Endometrial microvascular endothelial cells (primary cell): ENCODE results near the gene ADGRD1. TPM values are rescaled to one million over a fixed set of nuclear protein-coding genes. Genes with fewer than 3 reads are reported as not detected.

ENCODE experiments used
- in situ Hi-C: cut with HindIII; loops from 2 replicates; pipeline ENCODE4 v1.10.0; 2017; ENCODE audit warnings: low sequenced_read_pairs, low pct_unique_long_range_greater_than_20kb; ENCODE audit errors: inconsistent ontology term
- total RNA-seq: library from RNA; depleted of rRNA; stranded (reverse); fragments of >200 nt; gene quantifications from one replicate; pipeline ENCODE4 v1.2.3, GENCODE V29; 2015; ENCODE audit errors: inconsistent ontology term

The ADGRD1 gene
- total RNA-seq, 1 donor from 2014 or later = not detected

DNA sequence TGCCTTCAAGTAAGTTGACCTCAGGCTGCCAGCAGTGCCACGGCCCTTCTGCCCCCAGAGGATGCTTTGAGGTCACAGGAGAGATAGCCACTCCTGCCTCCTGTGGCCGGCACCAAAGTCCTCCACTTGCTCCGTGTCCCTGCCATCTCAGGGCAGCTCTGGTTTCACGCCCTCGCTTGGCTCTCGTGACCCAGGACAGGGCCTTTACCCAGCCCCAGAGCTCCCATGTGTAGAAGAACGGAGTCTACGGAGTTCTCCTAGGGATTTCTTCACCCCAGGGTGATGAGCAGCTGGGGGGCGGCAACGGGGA is 178.1 kb downstream of the ADGRD1 start:
- in situ Hi-C loops = no loop called here

DNA sequence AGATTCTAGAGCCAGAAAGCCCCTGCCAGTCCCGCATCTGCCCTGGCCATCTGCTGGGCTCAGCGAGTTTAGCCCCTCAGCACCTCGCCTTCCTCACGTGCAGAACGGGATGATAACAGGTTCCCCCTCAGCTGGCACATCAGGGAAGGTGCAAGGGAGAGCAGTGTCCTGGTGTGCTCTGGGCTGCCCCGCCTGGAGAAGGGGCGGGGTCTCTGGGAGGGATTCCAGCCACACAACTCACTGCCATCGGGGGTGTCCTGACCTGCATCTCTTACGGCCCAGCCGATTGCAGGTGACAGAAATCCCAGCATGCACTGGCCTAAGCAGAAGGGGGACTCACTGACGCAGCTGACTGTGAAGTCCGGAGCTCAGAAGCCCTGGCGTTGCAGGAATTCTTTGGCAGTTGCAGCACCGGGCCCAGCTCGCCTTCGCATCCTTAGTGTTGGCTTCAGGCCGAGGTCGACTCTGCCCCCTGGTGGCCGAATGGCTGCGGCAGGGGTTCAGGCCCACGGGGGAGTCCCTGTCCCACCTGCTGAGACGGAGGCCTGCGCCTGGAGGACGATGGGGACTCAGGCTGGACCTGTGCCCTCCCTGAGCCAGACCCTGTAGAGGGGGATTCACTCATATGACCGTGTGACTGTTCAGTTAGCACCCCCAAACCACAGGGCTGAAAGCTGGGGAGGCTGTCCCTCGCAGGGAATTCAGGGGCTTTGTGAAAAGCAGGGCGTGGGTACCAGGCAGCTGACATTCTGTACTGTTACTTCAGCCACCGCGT is 178.6 kb downstream of the ADGRD1 start:
- in situ Hi-C loops = no loop called here

DNA sequence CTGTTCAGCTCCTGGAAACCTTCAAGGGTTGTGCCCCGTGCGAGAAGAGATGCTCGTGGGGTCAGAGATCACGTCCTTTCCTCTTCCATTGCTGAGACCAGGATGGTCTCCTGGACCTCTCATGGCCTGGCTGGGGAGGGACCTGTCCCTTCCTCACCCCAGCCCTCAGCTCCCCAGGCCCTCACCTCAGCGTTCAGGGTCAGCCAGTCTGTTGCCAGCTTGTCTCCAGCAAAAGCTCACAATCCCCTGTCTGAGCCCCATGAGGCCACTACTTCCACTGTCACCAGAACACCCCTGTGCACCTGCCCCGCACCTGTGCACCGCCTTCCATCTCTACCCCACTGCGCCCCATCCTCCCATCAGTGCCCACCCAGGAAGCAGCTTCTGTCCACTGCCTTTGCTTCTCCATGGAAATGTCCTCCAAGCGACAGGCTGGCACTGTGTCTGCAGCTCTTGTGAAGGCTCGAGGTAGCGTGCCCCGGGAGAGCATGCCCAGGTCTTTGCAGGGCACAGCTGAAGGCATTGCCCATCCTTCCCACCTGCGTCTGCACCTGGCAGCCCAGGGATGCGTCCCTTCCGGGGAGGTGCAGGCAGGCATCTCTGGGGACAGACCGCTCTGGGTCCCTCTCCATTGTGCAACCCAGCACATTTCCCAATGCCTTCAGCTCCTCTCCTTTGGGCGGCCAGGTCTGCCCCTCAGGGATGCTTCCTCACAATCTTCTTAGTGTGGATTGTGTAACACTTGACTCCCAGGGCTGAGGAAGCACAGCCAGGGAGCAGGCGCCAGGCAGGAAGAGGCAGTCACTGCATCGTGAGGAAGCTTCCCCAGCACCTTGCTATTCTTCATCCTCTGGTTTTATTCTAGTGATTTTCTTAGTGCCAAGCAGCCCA is 179.6 kb downstream of the ADGRD1 start:
- in situ Hi-C loops = no loop called here

DNA sequence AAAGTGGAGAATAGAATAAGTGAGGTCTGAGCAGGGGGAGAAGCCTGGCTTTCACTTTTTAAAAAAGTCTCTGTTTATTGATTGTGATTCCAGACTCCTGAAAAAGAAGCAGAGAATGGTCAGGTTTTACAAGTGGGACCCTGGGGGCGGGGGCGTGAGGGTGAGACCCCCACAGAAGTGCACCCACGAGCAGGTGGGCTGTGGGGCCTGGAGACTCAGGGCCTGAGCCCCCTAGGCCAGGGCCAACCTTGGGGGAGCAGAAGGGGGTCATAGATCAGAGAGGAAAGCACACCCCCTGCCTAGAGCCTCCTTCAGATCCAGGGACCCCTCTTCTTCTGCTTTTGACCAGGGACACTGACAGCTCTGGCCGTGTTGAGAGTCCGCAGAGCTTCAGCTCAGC is 180.3 kb downstream of the ADGRD1 start:
- in situ Hi-C loops = no loop called here

DNA sequence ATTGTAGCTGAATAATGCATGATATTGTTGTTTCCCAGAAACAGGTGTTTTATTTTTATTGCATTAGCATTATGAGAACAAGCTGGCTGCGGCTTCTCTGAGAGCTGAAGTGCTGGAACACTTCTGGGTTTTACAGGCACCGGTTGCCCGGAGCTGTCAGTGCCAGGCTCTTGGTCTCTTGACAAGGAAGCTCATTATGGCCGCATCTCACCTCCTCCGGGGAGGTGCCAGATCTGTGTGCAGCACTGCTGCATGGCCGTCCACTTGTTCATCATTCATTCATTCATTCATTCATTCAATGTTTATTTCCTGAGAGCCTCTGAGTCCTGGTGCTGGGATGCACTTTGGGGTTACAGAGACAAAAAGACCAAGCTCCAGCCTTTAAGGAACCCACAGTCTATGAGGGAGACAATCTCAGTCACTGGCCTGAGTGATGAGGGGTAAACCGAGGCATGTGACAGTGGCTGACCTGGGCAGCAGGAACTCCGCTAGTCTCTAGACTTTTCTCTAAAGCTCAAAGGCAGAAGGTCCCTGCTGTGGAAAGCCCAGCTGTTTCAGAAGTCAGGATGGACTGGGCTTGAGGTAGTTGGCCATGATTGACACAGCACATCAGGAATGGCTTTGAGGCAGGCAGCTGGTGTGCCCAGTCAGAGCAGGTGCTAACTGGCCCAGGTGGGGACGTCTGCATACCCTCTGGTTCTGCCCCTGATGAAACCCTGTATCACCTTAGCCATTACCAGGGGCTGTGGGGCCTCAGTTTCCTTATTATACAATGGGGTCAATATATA is 181.0 kb downstream of the ADGRD1 start:
- in situ Hi-C loops = no loop called here

DNA sequence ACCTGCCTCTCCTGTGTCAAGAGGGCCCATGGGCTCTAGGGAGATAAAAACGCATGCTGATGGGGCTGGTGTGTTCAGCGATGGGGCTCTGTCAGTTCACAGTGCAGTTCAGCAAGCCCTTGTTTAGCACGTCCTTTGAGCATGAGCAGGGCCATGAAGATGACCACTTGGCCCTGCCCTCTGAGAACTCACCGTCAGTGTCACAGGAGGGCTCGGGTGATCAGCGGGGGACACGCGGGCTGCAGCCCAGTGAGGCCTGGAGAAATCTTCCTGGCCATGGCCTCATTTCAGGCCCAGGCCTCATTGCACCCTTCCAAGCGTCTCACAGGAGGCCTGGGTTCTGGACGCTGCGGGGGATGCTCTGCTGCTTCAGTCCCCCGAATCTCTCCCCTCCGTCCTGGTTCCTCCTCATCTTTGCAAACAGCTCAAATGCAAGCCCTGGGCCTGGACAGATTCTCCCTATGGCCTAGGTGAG is 181.6 kb downstream of the ADGRD1 start:
- in situ Hi-C loops = no loop called here

DNA sequence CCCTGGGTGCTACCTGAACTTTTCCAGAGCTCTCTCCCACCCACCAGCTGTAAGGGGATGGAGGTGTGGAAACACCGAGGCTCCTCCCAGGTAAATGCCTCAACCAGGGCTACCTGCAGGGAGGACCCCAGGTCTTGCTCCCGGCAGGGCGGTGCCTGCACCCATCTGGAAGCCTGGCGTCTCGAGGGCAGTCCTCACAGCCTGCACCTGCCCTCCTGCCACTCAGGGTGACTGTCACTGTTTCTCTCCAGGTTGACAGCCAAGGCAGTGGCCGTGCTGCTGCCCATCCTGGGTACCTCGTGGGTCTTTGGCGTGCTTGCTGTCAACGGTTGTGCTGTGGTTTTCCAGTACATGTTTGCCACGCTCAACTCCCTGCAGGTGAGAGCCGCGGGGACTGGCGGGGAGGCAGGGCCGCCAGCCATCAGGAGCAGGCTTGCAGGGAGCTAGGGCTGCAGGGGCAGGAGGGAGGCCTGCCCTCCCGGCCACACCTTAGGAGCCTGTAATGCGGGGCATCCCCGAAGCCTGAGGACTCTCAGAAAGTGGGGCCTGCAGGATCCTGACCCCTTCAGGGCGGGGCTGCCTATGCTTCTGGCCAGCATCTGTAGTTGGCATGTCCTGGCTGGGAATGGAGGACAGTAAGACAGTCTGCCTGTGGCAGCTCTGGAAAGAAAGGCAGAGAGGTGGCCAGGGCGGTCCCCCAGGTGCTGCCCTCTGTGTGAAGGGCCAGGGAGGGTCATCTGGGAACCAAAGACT is 182.3 kb downstream of the ADGRD1 start:
- in situ Hi-C loops = no loop called here

DNA sequence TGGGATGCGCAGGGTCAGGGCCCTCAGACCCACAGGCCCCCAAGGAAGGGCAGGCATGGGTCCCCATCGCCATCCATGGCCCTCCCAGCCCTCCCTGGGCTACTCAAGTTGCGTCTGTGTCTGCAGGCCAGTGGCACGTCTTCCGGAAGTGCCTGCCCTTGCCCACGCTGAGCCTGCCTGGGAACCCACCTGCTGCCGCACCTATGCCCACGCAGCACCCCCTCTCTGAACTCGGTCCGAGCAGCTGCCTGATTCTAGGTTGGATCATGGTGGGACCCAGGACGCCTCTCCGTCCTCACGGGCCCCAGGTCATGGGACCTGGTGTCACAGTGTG is 182.8 kb downstream of the ADGRD1 start:
- in situ Hi-C loops = no loop called here

DNA sequence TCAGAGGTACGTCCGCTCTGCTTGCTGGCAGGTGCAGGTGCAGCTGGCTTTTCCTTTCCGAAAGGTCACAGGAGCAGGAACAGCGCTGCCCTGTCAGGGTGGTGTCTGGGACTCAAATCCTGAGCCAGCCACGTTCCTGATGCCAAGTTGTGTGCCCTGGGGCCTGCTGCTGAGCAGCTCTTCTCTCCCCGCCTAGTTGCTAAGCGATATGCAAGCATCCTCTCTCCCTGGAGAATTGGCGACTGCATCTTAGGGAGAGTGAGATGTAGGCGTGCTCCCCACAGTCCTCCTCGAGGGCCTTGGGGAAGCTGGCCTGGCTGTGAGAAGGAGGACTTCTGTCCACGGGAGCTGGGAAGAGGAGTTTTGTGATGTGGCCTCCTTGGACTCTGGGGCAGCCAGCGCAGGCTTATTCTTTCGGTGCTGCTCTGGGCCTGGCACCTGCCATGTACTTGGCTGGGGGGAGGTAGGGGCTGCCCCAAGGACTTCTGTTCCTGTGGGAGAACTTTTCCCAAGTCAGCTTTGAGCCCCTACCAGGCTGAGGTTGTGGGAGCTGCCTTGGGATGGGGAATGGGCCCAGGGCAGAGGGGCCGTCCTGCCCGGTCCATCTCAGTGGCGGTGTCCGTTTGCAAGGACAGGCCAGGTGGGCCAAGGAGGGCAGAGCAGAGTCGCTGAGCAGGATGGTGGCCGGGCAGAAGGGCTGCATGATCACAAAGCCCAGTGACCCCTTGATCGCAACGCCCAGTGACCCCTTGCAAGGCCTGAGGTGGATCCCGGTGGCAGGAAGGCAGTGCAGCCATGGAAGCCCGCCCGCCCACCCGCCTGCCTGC is 183.5 kb downstream of the ADGRD1 start:
- in situ Hi-C loops = no loop called here

DNA sequence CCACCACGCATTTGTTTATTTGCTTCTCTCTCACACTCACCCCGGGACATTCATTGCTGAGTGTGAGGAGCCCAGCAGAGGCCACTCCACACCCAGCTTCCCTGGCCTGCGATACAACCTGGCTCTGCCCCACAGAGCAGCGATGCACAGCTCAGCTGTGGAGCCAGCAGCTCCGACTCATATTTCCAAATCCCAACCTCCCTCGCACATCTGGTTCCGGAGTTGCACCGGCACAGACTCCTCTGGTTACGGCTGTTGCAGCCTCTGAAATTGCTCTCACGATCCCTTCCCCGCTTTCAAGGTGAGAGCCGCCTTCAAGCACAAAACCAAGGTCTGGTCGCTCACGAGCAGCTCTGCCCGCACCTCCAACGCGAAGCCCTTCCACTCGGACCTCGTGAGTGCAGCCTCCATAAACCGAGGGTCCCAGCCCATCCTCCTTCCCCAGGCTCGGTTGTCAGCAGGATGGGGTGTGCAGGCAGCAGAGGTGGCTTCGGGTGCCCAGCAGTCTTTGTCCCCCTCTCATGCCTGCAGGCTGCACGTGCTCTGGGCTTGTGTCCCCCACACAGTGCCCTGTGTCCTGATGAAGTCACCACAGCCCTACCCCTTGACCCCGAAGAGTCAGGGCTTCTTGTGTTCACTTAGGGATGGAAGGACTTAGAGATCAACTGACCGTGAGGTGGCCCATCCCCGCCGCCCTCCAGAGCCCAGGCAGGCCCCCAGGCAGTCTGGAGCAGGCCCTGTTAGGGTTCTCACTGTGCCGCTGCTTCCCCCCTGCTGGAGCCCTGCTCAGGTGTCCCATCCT is 184.3 kb downstream of the ADGRD1 start:
- in situ Hi-C loops = no loop called here

DNA sequence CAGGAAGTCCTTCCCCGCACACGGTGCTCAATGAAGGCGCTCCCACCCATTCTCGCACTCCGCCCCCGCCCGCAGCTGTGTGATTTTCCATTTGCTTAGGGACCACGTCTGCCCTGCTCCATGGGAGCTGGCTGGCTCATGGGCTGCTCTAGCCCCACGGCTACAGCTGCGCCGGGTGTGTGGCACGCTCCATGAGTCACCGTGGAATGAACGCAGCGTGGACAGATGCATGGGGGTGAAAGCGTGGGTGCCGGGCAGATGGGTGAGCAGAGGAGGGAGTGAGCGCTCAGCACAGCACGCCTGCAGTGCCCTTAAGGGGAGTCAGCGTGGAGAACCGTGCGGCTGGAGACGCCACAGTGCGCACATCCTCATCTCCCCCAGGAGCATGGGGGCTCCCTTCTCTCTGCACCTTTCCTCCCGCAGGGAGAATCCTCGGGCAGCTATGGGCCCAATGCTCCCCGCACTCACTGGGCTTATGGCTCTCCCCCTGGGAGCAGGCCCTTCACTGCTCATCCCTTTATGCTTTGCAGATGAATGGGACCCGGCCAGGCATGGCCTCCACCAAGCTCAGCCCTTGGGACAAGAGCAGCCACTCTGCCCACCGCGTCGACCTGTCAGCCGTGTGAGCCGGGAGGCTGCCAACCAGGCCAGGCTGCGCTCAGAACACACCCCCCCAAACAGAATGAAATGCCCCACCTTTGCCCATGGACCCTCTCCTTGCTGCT is 185.1 kb downstream of the ADGRD1 start:
- in situ Hi-C loops = no loop called here

DNA sequence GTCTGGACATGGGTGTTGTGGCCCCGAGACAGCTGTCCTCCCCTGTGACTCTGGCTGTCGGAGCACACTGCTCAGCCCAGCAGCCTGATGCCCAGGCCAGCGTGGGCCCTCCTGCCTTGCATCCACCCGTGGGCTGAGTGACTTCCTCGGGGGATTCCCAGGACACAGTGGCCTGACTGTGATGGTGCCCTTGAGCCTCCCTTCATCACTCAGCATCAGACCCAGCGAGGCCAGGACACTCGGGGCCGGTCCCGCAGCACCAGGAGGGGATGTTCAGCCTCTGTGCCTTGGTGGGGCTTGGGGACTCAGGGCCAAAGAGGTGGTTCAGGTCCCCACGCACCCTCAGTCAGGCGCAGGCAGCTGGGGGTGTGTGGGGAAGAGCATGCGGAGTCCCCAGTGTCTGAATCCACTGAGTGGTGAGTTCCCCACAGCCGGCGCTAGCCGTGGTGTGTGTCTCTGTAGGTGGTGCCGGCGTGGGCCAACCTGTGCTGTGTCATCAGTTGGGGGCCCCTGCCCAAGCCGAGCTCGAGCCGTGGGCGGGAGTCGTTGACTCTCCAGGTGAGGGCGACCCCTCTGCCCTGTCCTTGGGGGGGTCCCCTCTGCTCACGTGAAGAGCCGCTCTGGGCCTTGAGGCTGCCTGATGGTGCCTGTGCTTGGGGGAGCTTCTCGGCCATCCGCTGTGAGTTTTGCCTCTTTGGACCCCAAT is 185.8 kb downstream of the ADGRD1 start:
- in situ Hi-C loops = no loop called here

DNA sequence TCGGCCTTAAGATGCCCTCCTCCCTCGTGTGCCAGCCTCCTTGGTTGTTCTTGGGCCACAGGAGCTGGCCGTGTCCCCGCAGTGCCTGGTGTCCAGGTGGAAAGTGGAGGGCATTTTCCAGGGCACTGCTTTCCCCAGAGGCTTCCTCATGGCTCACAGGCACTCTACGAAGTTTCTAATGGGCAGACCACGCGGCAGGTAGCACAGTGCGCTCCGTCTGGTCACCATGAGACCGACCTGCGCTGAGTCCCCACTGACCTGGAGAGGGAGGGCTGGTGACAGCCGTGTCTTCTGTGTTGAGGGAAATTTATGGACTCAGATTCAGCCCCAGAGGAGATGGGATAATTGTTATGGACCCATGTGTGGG is 186.3 kb downstream of the ADGRD1 start:
- in situ Hi-C loops = no loop called here

DNA sequence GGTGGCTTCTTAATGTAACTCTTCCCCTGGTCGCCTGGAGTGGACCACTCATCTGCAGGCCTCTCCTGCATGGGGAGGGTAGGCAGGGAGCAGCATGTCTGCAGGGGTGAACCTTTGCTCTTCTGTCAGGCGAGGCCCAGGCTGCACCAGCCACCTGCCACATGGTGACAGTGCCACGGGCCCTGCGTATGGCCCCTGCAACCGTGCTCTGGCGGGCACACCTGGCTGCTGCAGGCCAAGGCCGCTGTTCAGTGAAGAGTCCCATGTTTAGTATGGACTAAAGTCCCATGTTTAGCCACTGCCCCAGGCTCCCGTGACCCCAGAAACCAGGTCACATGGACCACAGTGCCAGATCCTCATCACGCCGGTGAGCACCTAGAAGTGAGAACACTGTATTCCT is 187.0 kb downstream of the ADGRD1 start:
- in situ Hi-C loops = no loop called here

DNA sequence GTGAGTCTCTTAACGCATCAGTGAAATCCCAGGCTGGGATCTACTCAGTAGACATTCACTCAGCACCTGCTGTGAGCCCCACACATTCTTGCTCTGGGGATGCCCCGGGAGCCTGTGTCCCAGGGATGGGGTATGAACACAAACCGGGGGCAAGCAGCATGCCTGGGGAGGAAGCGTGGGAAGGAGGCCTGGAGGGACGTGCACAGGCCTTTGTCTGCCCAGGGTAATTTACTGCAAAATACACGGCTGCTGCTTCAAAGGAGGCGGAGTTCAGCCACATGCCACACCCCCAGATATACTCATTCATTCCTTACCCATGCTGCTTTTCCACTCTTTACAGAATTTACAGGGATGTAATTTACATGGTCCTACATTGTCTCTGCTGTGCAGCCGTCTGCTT is 187.8 kb downstream of the ADGRD1 start:
- in situ Hi-C loops = no loop called here

DNA sequence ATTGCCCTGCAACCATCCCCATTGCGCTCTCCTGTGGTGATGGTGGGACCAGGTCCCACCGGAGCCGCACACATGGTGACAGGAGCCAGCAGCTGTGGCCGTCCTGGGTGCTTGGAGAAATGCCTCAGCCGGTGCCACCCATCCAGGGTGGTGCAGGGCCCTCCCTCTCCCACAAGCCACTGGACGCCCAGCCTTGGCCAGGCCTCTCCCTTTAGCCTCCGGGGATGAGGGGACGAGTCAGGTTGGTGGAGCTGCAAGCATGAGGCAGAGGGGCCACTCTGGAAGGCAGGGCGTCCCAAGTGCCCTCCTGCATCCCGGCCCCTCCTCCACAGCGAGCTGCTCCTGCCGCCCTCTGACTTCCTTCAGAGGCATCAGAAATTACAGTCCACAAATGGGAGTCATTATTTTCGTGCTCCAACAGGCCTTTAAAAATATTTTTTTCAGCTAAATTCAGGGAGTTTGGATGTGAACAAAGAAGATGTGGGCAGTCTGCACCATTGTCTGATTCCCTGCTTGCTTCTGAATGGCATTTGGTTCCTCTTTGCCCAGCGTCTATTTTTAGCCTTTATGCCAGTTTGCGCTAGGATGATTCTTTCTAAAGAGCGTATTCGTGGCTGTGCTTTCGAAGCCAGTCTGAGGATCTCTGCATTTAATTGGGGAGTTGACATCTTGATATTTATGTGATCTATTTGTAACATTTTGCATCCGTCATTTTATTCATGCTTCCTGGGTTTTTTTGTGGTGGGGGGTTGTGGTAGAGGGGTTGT is 189.4 kb downstream of the ADGRD1 start:
- in situ Hi-C loops = no loop called here
